Uterus (tissue), 4 donors: ENCODE data around the gene BMP2. TPM values are rescaled to one million over a fixed set of nuclear protein-coding genes. Genes with fewer than 3 reads are reported as not detected.

Experiments
- DNase-seq, 2 donors: peaks; one replicate each; pipeline ENCODE4 v3.0.0-alpha.2; 2019 to 2020
- H3K27ac ChIP-seq, 2 donors: fragments of 200-600 bp; sonication (generic); 1 replicate in 1 of 2; 2 replicates in 1 of 2; pipeline ENCODE4 v1.5.1; 2016 to 2018
- H3K27me3 ChIP-seq, 2 donors: fragments of 200-600 bp; sonication (generic); one replicate each; pipeline ENCODE4 v1.5.1; 2018 to 2019; ENCODE audit warnings: control low read depth in 1 of 2
- H3K36me3 ChIP-seq, 2 donors: fragments of 200-600 bp; sonication (generic); one replicate each; pipeline ENCODE4 v1.5.1; 2019; ENCODE audit warnings: control low read depth in 1 of 2
- H3K4me1 ChIP-seq, 2 donors: fragments of 200-600 bp; sonication (generic); one replicate each; pipeline ENCODE4 v1.5.1; 2018 to 2019; ENCODE audit warnings: control low read depth in 1 of 2
- H3K4me3 ChIP-seq, 2 donors: fragments of 200-600 bp; sonication (generic); 1 replicate in 1 of 2; 2 replicates in 1 of 2; pipeline ENCODE4 v1.5.1; 2018 to 2019; ENCODE audit warnings: mild to moderate bottlenecking in 1 of 2
- H3K9me3 ChIP-seq, 2 donors: fragments of 200-600 bp; sonication (generic); one replicate each; pipeline ENCODE4 v1.5.1; 2019; ENCODE audit warnings: control low read depth in 1 of 2
- CTCF ChIP-seq, 4 experiments: fragments of 200-600 bp in 2 of 4; fragments of 450-650 bp in 2 of 4; sonication (generic) in 2 of 4; IDR thresholded peaks; one replicate each; pipeline ENCODE4 v1.5.1; 2016 to 2019; ENCODE audit warnings: antibody characterized with exemption in 4 of 4, mild to moderate bottlenecking in 2 of 4, moderate library complexity in 1 of 4
- POLR2A ChIP-seq, 2 donors: fragments of 450-650 bp; IDR thresholded peaks; one replicate each; pipeline ENCODE4 v1.6.1; 2016; ENCODE audit warnings: antibody characterized with exemption in 2 of 2, mild to moderate bottlenecking in 1 of 2, moderate library complexity in 1 of 2
- intact Hi-C: fragments of 100-400 bp; cut with DNase I; formaldehyde crosslinking; loops from one replicate; pipeline ENCODE4 v1.15.1; 2023; ENCODE audit warnings: low total_unique reads
- total RNA-seq, 4 donors: library from RNA; depleted of rRNA in 3 of 4; stranded (reverse); fragments of >200 nt in 3 of 4; gene quantifications; one replicate each; pipeline versions ENCODE4 v1.1.0 to v1.2.4, GENCODE V29; 2014 to 2023
- donor health status: DM: yes; HTN: yes; CAD: no.

BMP2 gene
- total RNA-seq, 4 donors from 2014 or later: 2.1 to 17.0 (median 4.9) TPM

- H3K9me3 ChIP-seq: no peaks in the 10 kb centered on the region
- no peaks in the 10 kb centered on the region for H3K36me3 ChIP-seq
- TF ChIP-seq POLR2A (IDR thresholded peaks at IDR 0.05) (no peak), CTCF (IDR thresholded peaks at IDR 0.05) (no peak)
- H3K4me3 ChIP-seq: no peak overlapping the region
- H3K4me1 ChIP-seq: no peaks in the 10 kb centered on the region
- no peak overlapping the region for H3K27ac ChIP-seq
- DNase-seq: no peak
- intact Hi-C loops: no loop called here
- no peaks in the 10 kb centered on the region for H3K27me3 ChIP-seq
These were observed 16.3 kb downstream of the BMP2 start for GRCh38 chr20:6783752-6784151.

- TF ChIP-seq CTCF (IDR thresholded peaks at IDR 0.05) (no peak), POLR2A (IDR thresholded peaks at IDR 0.05) (no peak)
- Histone ChIP-seq H3K4me1 (no peaks in the 10 kb centered on the region), H3K9me3 (no peaks in the 10 kb centered on the region), H3K4me3 (no peak overlapping the region), H3K27me3 (no peaks in the 10 kb centered on the region), H3K27ac (no peak overlapping the region), H3K36me3 (no peaks in the 10 kb centered on the region)
- intact Hi-C loops: no loop called here
- DNase-seq: no peak
These were observed 16.7 kb downstream of the BMP2 start for GRCh38 chr20:6784210-6784631.

- Histone ChIP-seq H3K36me3 (no peaks in the 10 kb centered on the region), H3K27ac (no peak overlapping the region), H3K4me3 (no peak overlapping the region), H3K4me1 (no peaks in the 10 kb centered on the region), H3K27me3 (no peaks in the 10 kb centered on the region), H3K9me3 (no peaks in the 10 kb centered on the region)
- no peak for TF ChIP-seq CTCF (IDR thresholded peaks at IDR 0.05)
- TF ChIP-seq POLR2A (IDR thresholded peaks at IDR 0.05): no peak
- no peak for DNase-seq
- intact Hi-C loops: no loop called here
These were observed 17.3 kb downstream of the BMP2 start for GRCh38 chr20:6784767-6785166.

- H3K4me1 ChIP-seq: no peaks in the 10 kb centered on the region
- no peak overlapping the region for H3K4me3 ChIP-seq
- no peaks in the 10 kb centered on the region for H3K36me3 ChIP-seq
- DNase-seq: no peak
- no peaks in the 10 kb centered on the region for H3K27me3 ChIP-seq
- H3K9me3 ChIP-seq: no peaks in the 10 kb centered on the region
- TF ChIP-seq CTCF (IDR thresholded peaks at IDR 0.05): no peak
- no peak for TF ChIP-seq POLR2A (IDR thresholded peaks at IDR 0.05)
- intact Hi-C loops: no loop called here
- H3K27ac ChIP-seq: no peak overlapping the region
These were observed 19.1 kb downstream of the BMP2 start for GRCh38 chr20:6786548-6786947.

GRCh38 chr20:6792789-6793188 is 25.3 kb downstream of the BMP2 start:
- H3K4me1 ChIP-seq: no peaks in the 10 kb centered on the region
- no peak overlapping the region for H3K27ac ChIP-seq
- H3K36me3 ChIP-seq: no peaks in the 10 kb centered on the region
- no peaks in the 10 kb centered on the region for H3K27me3 ChIP-seq
- no peak for TF ChIP-seq POLR2A (IDR thresholded peaks at IDR 0.05)
- TF ChIP-seq CTCF (IDR thresholded peaks at IDR 0.05): no peak
- DNase-seq: no peak
- H3K4me3 ChIP-seq: no peak overlapping the region
- H3K9me3 ChIP-seq: no peaks in the 10 kb centered on the region
- intact Hi-C loops: no loop called here
